Mesothelial cell of epicardium (in vitro differentiated cells): ENCODE data around the gene ATXN10. TPM values are rescaled to one million over a fixed set of nuclear protein-coding genes. Genes with fewer than 3 reads are reported as not detected.

Source experiments
- DNase-seq, 2 experiments: peaks; one replicate each; pipeline ENCODE4 v3.0.0; 2021; ENCODE audit warnings: low spot score in 2 of 2; ENCODE audit not compliant: unreplicated experiment in 2 of 2
- H3K27ac Mint-ChIP-seq: 2 replicates; pipeline ENCODE4 v1.8.0; 2021; ENCODE audit warnings: mixed read lengths
- H3K27me3 Mint-ChIP-seq: 2 replicates; pipeline ENCODE4 v1.8.0; 2021; ENCODE audit warnings: low read depth, mixed read lengths
- H3K36me3 Mint-ChIP-seq: 2 replicates; pipeline ENCODE4 v1.8.0; 2021; ENCODE audit warnings: mixed read lengths
- H3K4me1 Mint-ChIP-seq: 2 replicates; pipeline ENCODE4 v1.8.0; 2021; ENCODE audit warnings: mixed read lengths
- H3K4me3 Mint-ChIP-seq: 2 replicates; pipeline ENCODE4 v1.8.0; 2021; ENCODE audit warnings: mild to moderate bottlenecking, moderate library complexity, mixed read lengths
- H3K9me3 Mint-ChIP-seq: 2 replicates; pipeline ENCODE4 v1.8.0; 2021; ENCODE audit warnings: mixed read lengths
- total RNA-seq: library from RNA; stranded (reverse); gene quantifications from 3 replicates; pipeline ENCODE4 v1.2.1, GENCODE V29; 2021
- TF ChIP-seq, protein P1 (sequence below): fragments of 200-600 bp; sonication (generic); IDR thresholded peaks from one replicate; pipeline ENCODE4 v1.5.0; 2021; ENCODE audit warnings: antibody characterized with exemption; ENCODE audit not compliant: unreplicated experiment

ATXN10 gene
- total RNA-seq, 1 donor from 2014 or later, result 237 TPM

DNA sequence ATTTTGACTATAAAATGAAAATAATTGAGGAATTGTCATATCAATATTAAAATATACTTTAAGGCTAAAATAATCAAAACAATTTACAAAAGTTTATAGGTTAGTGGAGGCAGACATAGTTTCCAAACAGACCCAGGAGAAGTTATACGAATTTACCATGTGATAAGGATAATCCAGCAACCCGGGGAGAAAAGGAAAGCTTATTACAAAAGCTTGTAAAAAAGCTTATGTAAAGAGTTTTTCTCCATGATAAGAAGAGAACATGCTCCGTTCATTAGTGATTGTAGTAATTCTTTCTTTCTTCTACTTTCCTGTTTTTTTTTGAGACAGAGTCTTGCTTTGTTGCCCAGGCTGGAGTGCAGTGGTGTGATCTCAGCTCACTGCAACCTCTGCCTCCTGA lies 79.0 kb downstream of the ATXN10 start:
- H3K4me3 Mint-ChIP-seq, result no peak overlapping the region
- peaks cover 43% of the 10 kb centered on the region for H3K4me1 Mint-ChIP-seq
- H3K9me3 Mint-ChIP-seq, result no peaks in the 10 kb centered on the region
- no peak for DNase-seq
- peak overlapping the region; percentile 61 for H3K27ac Mint-ChIP-seq
- TF ChIP-seq, protein P1, sequence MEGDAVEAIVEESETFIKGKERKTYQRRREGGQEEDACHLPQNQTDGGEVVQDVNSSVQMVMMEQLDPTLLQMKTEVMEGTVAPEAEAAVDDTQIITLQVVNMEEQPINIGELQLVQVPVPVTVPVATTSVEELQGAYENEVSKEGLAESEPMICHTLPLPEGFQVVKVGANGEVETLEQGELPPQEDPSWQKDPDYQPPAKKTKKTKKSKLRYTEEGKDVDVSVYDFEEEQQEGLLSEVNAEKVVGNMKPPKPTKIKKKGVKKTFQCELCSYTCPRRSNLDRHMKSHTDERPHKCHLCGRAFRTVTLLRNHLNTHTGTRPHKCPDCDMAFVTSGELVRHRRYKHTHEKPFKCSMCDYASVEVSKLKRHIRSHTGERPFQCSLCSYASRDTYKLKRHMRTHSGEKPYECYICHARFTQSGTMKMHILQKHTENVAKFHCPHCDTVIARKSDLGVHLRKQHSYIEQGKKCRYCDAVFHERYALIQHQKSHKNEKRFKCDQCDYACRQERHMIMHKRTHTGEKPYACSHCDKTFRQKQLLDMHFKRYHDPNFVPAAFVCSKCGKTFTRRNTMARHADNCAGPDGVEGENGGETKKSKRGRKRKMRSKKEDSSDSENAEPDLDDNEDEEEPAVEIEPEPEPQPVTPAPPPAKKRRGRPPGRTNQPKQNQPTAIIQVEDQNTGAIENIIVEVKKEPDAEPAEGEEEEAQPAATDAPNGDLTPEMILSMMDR, result no peak
- H3K36me3 Mint-ChIP-seq, result peaks cover 11% of the 10 kb centered on the region
- H3K27me3 Mint-ChIP-seq, result no peaks in the 10 kb centered on the region

DNA sequence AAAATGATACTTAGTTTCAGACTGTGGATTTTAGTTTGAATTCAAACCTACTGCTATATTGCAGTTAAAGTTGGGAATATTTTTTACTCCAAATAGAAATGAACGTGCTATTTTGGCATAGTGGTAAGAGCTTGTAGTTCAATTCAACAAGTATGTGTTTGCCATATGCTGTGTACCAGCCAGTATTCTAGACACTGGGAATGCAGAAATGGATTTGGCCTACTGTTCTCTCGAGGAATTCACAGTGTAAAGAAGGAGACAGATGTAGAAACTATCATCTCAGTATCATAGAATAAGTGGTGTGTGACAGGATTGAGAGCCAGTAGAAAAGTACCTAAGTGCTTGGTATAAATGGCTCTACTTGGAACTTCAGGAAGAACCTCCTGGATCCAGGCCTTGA lies 80.4 kb downstream of the ATXN10 start:
- Mint-ChIP-seq H3K36me3 (peaks cover 11% of the 10 kb centered on the region), H3K4me1 (peaks cover 48% of the 10 kb centered on the region), H3K4me3 (no peak overlapping the region), H3K27me3 (no peaks in the 10 kb centered on the region), H3K27ac (peak overlapping the region; percentile 78), H3K9me3 (no peaks in the 10 kb centered on the region)
- TF ChIP-seq, protein P1, result no peak
- DNase-seq, result no peak

DNA sequence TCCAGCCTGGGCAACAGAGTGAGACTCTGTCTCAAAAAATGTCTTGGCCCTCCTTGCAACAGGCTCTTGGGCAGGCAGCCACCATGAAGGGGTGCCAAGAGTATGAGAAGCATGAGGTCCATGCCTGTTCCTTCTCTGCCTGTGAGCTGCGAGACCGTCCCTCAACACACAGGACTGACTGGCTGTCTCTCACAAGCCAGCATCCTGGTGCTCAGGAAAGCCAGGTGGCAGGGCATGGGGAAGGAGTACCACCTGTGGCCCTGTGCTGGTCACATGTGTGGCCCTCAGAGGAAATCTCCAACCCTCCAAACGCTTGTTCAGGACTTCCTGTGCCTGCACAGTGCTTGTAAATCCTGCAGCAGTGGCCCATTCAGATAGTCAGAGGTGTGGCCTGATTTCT lies 83.2 kb downstream of the ATXN10 start:
- TF ChIP-seq, protein P1, result no peak
- no peak overlapping the region for H3K4me3 Mint-ChIP-seq
- H3K9me3 Mint-ChIP-seq, result peaks cover 3% of the 10 kb centered on the region
- peaks cover 56% of the 10 kb centered on the region for H3K4me1 Mint-ChIP-seq
- H3K27me3 Mint-ChIP-seq, result no peaks in the 10 kb centered on the region
- no peak for DNase-seq
- H3K27ac Mint-ChIP-seq, result peak overlapping the region; percentile 59
- peaks cover 13% of the 10 kb centered on the region for H3K36me3 Mint-ChIP-seq

DNA sequence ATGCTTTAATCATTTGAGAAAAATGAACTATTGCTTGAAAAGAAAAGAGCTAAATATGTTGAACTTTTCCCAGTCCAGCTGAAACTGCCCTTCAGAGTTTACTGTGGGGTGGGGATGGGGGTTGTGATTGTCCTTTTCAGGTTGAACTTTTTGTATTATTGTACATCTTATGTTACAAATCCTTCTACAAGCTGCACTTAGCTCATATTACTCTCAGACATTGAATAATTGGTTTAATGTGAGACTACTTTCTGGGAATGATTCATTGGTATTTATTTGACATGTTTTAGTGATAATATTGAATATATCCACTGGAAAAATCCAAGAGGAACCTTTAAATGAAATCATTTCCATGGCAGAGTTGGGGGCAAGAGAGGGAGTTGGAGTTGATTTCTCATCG lies 84.9 kb downstream of the ATXN10 start:
- Mint-ChIP-seq H3K36me3 (peaks cover 21% of the 10 kb centered on the region), H3K27me3 (no peaks in the 10 kb centered on the region), H3K9me3 (peaks cover 6% of the 10 kb centered on the region), H3K27ac (peak overlapping the region; percentile 98), H3K4me3 (peak overlapping the region; percentile 43), H3K4me1 (peaks cover 48% of the 10 kb centered on the region)
- DNase-seq, result no peak
- TF ChIP-seq, protein P1, result no peak

DNA sequence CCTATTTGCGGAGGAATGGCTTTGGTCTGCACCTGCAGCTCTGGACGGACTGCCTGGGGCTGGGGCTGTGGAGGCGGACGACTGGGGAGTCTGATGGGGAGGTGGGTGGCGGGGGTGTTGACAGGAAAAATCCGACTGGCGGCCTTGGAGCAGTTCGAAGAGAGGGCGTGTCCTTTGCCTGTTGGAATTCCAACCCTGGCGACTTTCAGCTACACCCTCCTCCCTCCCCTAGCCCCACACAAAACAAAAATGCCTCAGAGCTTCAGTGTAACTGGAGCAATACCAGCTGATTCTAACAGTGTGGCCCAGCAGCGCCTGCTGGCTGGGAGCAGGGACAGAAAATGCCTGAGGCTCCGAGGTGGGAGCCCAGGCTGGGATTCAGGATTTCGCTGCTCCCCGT lies 85.4 kb downstream of the ATXN10 start:
- H3K4me3 Mint-ChIP-seq, result peak overlapping the region; percentile 43
- peak overlapping the region; percentile 98 for H3K27ac Mint-ChIP-seq
- TF ChIP-seq, protein P1, result no peak

DNA sequence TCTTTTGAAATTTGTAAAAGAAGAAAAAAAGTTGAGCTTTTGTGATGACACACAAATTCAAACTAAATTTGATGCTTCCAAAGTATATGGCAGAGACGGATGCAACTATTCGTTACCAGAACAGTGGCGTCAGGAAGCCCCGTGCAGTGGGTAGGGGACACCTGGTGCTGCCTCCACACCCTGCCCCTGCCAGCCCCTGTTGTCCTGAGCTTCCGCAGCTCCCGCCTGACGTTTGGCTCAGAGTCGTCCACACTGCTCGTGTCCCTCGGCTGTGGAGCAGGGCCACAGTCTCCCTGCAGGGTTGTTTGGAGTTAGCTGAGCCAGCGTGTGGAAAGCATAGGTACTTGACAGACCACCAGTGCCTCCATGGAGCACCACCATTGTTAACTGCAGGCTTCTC lies 86.3 kb downstream of the ATXN10 start:
- H3K27ac Mint-ChIP-seq, result peak overlapping the region; percentile 94
- peaks cover 54% of the 10 kb centered on the region for H3K4me1 Mint-ChIP-seq
- no peaks in the 10 kb centered on the region for H3K27me3 Mint-ChIP-seq
- peaks cover 14% of the 10 kb centered on the region for H3K36me3 Mint-ChIP-seq
- H3K9me3 Mint-ChIP-seq, result peaks cover 6% of the 10 kb centered on the region
- H3K4me3 Mint-ChIP-seq, result no peak overlapping the region
- TF ChIP-seq, protein P1, result no peak
- DNase-seq, result no peak

More for the DNA sequence above, 85.4 kb downstream of the ATXN10 start:
- peaks cover 48% of the 10 kb centered on the region for H3K4me1 Mint-ChIP-seq
- DNase-seq, result peak; percentile 51 to 70
- peaks cover 18% of the 10 kb centered on the region for H3K36me3 Mint-ChIP-seq
- H3K27me3 Mint-ChIP-seq, result no peaks in the 10 kb centered on the region
- H3K9me3 Mint-ChIP-seq, result peaks cover 6% of the 10 kb centered on the region
